ENCODE measurements around the gene ACHE. TPM values are rescaled to one million over a fixed set of nuclear protein-coding genes. Genes with fewer than 3 reads are reported as not detected.
"Not testable (repeated sequence)": the region's sequence is repeated elsewhere in the genome, so short reads cannot be mapped to it uniquely, and the experiment has no call there.

The ACHE gene
- total and polyA plus RNA-seq, 11 donors = 0.44 to 2.1 (median 0.75) TPM

DNA sequence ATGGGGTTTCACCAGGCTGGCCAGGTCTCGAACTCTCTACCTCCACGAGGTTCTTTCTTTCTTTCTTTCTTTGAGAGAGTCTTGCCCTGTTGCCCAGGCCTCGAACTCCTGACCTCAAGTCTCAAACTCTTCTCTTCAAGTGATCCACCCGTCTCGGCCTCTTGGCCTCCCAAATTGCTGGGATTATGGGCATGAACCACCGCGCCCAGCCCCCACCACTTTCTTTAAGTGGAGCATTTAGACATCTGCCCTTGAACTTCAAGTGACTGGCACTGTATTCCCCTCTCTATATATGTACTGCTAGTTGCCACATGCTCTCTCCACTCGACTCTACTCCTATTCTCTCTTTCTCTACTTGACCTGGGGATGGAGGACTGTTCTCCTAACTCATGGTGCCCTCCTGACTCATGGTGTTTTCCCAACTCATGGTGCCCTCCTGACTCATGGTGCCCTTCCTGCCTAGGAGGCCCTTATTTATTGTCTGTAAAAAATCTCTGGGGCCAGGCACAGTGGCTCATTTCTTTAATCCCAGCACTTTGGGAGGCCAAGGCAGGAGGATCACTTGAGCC, 19.3 kb upstream of the ACHE start:
- H3K27ac ChIP-seq = no peak overlapping the region
- no peak for TF ChIP-seq POLR2A (IDR thresholded peaks at IDR 0.05)
- TF ChIP-seq, protein P1, sequence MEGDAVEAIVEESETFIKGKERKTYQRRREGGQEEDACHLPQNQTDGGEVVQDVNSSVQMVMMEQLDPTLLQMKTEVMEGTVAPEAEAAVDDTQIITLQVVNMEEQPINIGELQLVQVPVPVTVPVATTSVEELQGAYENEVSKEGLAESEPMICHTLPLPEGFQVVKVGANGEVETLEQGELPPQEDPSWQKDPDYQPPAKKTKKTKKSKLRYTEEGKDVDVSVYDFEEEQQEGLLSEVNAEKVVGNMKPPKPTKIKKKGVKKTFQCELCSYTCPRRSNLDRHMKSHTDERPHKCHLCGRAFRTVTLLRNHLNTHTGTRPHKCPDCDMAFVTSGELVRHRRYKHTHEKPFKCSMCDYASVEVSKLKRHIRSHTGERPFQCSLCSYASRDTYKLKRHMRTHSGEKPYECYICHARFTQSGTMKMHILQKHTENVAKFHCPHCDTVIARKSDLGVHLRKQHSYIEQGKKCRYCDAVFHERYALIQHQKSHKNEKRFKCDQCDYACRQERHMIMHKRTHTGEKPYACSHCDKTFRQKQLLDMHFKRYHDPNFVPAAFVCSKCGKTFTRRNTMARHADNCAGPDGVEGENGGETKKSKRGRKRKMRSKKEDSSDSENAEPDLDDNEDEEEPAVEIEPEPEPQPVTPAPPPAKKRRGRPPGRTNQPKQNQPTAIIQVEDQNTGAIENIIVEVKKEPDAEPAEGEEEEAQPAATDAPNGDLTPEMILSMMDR (IDR thresholded peaks at IDR 0.05) = no peak
- DNase-seq (no peak), ATAC-seq (no peak)
- H3K9me3 ChIP-seq = no peaks in the 10 kb centered on the region
- peaks cover 0 to 9% (median 0%) of the 10 kb centered on the region in 12 donors for H3K4me1 ChIP-seq
- H3K36me3 ChIP-seq = no peaks in the 10 kb centered on the region
- H3K27me3 ChIP-seq = peaks cover 0 to 12% (median 0%) of the 10 kb centered on the region in 9 donors
- WGBS, 4 donors = 79 to 88% (median 85%) methylated on average over 8 of the region's 8 CpGs
- intact Hi-C loops (cut with DNase I) = no loop called here
- no peak overlapping the region for H3K4me3 ChIP-seq

DNA sequence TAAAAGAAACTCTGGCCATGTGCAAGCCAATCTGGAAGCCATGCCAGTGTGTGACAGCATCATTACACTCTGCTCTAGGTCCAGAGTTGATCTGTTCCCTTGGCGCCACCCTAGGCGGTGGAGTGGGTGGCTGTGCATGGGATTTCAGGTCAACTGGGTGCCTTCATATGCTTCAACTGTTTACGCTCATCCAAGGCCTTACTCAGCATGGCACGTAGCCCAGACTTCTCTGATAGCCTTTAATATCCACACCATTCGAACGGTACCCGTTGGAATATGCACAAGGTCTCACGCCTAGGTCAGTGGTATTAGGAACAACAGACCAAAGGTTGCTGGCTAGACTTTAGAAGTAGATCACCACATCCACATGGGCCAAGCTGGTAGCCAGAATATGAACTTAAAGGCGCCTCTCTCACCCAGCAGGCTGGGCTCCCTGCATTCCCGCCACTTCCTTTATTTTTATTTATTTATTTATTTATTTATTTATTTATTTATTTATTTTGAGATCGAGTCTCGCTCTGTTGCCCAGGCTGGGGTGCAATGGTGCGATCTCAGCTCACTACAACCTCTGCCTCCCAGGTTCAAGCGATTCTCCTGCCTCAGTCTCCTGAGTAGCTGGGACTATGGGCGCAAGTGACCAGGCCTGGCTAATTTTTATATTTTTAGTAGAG, 18.7 kb upstream of the ACHE start:
- TF ChIP-seq POLR2A (IDR thresholded peaks at IDR 0.05) = no peak
- TF ChIP-seq, protein P1 (IDR thresholded peaks at IDR 0.05) = no peak
- H3K9me3 ChIP-seq = no peaks in the 10 kb centered on the region
- intact Hi-C loops (cut with DNase I) = no loop called here
- no peak overlapping the region for H3K4me3 ChIP-seq
- H3K36me3 ChIP-seq = no peaks in the 10 kb centered on the region
- ATAC-seq (peak in 3 of 4 donors; percentile 36 to 48 (median 46)), DNase-seq (peak in 1 of 5 donors; percentile 28)
- WGBS, 4 donors = 76 to 89% (median 87%) methylated on average over 15 of the region's 15 CpGs
- H3K27me3 ChIP-seq = peaks cover 0 to 12% (median 0%) of the 10 kb centered on the region in 9 donors
- H3K4me1 ChIP-seq = peaks cover 0 to 10% (median 0%) of the 10 kb centered on the region in 12 donors
- no peak overlapping the region for H3K27ac ChIP-seq

DNA sequence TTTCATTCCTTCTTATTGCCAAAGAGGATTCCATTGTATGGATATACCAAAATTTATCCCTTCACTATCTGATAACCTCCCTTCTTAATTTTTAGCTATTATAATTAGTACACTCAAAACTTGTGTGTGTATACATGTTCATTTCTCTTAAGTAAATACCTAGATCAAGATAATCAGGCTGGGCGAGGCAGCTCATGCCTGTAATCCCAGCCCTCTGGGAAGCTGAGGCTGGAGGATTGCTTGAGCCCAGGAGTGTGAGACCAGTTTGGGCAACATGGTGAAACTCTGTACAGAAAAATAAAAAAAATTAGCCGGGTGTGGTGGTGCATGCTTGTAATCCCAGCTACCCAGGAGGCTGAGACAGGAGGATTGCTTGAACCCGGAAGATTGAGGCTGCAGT, 15.8 kb upstream of the ACHE start:
- WGBS, 4 donors = 89 to 91% (median 90%) methylated on average over 3 of the region's 3 CpGs
- no peak for TF ChIP-seq POLR2A (IDR thresholded peaks at IDR 0.05)
- TF ChIP-seq, protein P1 (IDR thresholded peaks at IDR 0.05) = no peak
- peaks cover 0 to 2% (median 0%) of the 10 kb centered on the region in 12 donors for H3K9me3 ChIP-seq
- H3K27me3 ChIP-seq = peaks cover 0 to 13% (median 0%) of the 10 kb centered on the region in 9 donors
- no peaks in the 10 kb centered on the region for H3K36me3 ChIP-seq
- no peak overlapping the region for H3K4me3 ChIP-seq
- no peak for ATAC-seq
- DNase-seq = no peak
- H3K4me1 ChIP-seq = peaks cover 0 to 10% (median 0%) of the 10 kb centered on the region in 12 donors
- intact Hi-C loops (cut with DNase I) = no loop called here
- no peak overlapping the region for H3K27ac ChIP-seq

DNA sequence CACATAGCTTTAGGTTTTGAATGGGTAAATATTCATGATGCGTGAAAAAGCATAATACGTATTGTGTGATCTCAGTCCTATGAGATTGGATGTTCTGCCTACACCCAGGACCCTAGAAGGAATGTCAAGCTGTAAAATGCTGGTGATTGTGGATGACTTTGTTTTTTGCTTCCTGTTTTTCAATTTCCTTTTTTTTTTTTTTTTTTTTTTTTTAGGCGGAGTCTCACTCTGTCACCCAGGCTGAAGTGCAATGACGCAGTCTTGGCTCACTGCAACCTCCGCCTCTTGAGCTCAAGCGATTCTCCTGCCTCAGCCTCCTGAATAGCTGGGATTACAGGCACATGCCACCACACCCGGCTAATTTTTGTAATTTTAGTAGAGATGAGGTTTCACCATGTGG, 14.8 kb upstream of the ACHE start:
- H3K27ac ChIP-seq; DNase-seq; H3K9me3 ChIP-seq; intact Hi-C loops (cut with DNase I); H3K4me3 ChIP-seq; ATAC-seq; H3K4me1 ChIP-seq; H3K36me3 ChIP-seq: not testable (repeated sequence)
- H3K27me3 ChIP-seq = peaks cover 0 to 17% (median 0%) of the 10 kb centered on the region in 9 donors
- WGBS, 4 donors = 74 to 77% (median 74%) methylated on average over 7 of the region's 7 CpGs
